Measurements from ENCODE around the gene ADGRE2.

Gene ADGRE2

DNA sequence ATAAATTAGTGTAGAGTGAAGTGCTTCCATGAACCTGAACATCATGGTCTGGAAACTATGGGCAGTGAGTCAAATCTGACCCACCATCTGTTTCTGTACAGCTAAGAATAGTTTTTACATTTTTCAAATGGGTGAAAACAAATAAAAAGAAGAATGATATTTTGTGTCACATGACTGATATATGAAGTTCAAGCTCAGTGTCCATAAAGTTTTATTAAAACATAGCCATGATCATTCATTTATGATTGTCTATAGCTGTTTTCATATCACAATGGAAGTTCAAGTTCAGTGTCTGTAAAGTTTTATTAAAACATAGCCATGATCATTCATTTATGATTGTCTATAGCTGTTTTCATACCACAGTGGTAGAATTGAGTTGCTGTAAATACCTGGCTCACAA, 45.9 kb downstream of the ADGRE2 start:
- DNase-seq: no peak

DNA sequence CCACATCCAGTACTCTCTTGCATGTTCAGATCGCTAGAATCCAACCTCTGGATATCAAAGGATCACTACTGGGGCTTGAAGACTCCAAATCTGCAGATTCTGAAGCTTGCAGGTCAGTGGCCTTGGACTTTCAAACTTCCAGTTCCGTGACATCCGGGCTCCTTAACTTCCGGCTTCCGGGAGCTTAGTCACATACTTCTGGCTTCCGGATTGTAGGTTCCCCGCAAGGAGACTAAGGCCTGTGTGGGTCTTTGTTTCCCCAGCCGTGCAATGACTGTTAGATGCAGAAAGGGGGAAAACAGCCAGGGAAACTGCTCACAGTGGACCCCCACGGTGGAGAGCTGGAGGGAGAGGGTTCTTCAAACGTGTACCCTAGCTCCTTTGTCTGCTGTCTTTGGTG, 47.2 kb downstream of the ADGRE2 start:
- DNase-seq: no peak

DNA sequence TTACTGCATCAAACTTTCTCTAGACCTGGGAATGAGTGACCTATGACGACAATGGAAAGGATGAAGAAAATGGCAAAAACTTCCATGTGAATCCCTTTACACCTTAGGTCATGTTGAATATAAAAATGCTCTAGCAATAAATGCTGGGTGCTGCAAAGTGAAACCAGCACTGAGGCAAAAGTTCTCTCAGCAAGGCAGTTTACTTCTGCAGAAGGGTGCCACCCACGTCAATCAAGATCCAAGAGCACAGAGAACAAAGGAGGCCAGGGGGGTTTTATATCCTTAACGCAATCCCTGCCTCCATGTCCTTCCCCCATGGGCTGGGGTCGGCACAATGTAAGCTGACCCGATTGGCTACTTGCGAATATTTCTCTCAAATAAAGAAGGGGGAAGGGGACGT, 49.8 kb downstream of the ADGRE2 start:
- DNase-seq: no peak

DNA sequence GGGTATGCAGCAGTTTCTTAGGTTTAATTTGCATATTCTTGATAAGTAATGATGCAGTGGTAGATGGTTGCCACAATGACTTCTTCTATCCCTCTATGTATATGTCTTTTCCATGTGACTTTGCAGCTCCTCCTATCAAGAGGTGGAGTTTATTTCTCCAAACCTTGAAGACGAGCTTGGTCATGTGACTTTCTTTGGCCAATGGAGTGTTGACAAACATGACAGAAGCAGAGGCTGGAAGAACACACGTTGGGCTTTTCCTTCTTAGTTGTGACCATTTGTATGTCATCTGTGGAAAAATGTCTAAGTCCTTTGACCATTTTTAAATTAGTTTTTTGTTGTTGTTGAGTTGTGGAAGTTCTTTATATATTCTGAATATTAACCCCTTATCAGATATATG, 56.2 kb downstream of the ADGRE2 start:
- no peak for DNase-seq

DNA sequence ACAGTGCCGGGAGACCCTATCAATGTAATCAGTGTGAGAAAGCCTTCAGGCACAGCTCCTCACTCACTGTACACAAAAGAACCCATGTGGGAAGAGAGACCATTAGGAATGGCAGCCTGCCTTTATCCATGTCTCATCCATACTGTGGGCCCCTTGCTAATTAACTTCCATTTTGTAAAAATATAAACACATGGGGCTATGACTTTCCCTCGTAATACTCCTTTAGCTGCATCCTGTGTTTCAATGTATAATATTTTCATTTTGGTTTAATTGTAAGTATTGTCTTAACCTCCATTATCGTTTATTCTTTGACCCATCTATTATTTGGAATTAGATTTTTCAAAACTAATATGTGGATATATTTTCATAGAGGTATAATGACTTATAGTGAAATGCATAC, 59.2 kb downstream of the ADGRE2 start:
- no peak for DNase-seq

- no peak for DNase-seq
These were observed 59.7 kb downstream of the ADGRE2 start for GRCh38 chr19:14718522-14719116.

- DNase-seq: no peak
These were observed 62.5 kb downstream of the ADGRE2 start for GRCh38 chr19:14715841-14716240.

DNA sequence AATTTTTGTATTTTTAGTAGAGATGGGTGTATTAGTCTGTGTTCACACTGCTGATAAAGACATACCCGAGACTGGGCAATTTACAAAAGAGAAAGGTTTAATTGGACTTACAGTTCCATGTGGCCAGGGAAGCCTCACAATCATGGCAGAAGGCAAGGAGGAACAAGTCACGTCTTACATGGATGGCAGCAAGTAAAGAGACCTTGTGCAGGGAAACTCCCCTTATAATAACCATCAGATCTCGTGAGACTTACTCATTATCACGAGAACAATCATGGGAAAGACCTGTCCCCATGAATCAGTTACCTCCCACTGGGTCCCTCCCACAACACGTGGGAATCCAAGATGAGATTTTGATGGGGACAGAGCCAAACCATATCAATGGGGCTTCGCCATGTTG, 73.9 kb downstream of the ADGRE2 start:
- DNase-seq: no peak

DNA sequence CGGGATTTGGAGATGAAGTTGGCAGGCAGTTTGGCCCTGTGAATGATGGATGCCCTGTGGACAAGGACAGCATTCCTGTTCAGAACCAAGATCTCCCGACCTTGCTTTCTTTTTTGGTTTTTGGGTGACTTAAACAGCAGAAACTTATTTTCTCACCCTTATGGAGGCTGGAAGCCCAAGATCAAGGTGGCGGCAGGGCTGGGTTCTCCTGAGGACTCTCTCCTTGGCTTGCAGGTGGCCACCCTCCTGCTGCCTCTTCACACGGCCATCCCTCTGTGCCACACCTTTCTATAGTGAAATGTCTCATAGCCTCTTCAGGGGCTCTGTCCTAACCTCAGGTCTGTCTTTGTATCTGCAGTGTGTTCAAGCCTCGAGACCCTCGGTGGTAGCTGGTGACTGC, 74.5 kb downstream of the ADGRE2 start:
- no peak for DNase-seq

DNA sequence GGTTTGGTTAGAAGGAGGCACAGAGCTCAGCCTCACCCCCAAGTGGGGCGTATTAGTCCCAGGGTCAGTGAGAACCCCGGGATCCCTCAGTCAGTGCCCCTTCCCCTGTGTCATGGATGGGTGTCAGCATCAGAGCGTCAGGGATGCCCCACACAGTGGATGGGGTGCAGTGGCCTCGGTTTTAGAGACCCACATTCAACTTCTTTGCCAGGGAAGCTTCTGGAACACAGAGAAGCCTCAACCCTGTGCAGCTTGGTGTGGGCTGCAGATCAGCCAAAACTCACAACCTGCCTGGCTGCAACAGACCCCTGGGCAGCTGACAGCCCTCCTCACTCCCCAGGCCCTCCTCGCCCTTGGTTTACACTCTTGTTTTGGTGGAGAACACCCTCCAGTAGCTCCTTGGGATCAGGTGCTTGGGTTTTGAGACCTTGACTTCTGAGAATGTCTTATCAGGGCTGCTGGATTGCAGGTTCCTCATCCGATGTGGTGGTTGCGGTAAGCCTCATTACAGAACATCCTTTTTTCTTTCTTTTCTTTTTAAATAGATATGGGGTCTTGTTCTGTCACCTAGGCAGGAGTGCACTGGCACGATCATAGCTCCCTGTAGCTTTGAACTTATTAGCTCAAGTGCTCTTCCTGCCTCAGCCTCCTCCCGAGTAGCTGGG, 77.5 kb downstream of the ADGRE2 start:
- DNase-seq: no peak

DNA sequence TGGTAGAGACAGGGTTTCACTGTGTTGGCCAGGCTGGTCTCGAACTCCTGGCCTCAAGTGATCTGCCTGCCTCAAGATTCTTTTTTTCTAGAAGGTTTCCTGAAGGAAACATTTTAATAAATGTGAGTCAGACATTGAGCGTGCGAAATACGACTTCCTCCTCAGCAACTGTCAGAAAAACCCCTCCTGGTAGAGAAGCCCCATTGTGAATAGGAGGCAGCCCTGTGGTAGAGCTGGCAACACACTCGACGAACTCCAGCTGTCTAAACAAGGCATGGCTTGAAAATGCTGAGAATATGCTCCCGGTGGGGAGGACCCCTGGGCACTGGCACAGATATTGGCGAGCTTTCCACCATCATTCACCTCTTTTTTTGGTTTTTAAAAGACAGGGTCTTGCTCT, 78.7 kb downstream of the ADGRE2 start:
- no peak for DNase-seq

DNA sequence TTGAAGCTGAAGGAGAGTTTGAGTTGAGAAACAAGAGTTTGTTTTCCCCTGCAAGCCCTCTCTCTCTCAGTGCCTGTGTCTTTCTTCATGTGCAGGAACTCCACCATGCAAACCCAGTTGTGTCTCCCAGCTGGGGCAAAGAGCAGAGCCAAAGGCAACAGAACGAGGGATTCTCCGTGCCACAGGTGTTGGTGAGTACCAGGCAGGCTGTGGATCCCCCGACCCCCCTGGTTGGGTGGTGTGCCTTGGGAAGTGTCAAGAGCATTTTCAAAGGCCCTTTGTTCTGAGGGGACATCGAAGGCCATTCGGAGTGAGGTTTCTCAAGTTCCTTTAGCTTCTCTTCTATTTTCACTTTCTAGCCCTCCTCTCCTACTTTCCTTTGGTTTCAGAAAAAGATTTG, 82.9 kb downstream of the ADGRE2 start:
- DNase-seq: no peak

DNA sequence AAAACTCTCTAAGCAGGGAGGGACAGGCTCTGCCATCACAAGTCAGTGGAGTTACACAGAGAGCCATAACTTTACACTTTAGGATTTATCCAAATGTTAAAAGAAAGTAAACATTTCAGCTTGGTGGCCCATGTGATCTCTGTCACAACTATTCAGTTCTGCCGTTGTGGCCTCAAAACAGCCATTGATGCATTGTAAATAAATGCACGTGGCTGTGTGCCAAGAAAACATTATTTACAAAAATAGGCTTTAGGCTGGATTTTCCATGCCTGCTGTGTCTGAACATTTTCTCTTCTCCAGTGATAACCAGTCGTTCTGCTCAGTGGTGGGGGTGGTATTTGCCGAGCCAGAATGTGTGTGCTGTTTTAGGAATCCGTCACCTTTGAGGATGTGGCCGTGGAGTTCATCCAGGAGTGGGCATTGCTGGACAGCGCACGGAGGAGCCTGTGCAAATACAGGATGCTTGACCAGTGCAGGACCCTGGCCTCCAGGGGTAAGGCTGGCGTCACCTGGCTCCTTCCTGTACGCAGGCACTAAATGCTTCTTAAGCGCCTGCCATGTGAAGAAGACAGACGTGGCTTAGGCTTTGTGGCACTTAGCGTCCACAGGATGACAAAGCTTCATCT, 83.6 kb downstream of the ADGRE2 start:
- no peak for DNase-seq

GRCh38 chr19:14689598-14690503, 88.5 kb downstream of the ADGRE2 start, which contains the start of gene ZNF333:
Gene ZNF333 (plus strand): TSS chr19:14690048. CDS start chr19:14693492, 3,444 bp downstream.
- peak; percentile 71 to 80 for DNase-seq

- DNase-seq: no peak
These were observed 91.9 kb downstream of the ADGRE2 start for GRCh38 chr19:14686411-14686810.

DNA sequence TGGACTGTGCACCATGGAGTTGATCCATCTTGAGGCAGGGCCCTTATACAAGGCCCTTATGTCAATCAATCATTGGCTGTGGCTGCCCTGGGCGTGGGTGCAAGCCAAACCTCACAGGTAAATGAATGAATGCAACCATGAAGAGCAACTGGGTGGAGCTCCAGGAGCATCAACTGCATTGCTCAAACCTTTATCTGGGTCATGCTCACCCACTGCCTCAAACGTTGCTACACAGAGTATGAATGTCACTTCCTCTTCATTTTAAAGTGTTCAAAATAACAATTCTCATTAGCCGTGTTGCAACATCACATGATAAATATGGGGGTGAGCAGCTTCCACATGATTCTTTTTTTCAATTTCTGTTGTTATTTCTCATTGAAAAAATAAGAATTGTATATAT, 94.9 kb downstream of the ADGRE2 start:
- DNase-seq: no peak
